HepG2 (cell line): ENCODE data around the gene WSB1. TPM values are rescaled to one million over a fixed set of nuclear protein-coding genes. Genes with fewer than 3 reads are reported as not detected.
A peak's percentile ranks its signal among the peaks of the same experiment; 100 is the strongest.

Source experiments
- ATAC-seq: fragments of 200-7000 bp; cut with Tn5 transposase; 3 replicates; pipeline ENCODE4 v1.9.1; 2020; ENCODE audit warnings: mild to moderate bottlenecking, moderate library complexity
- BruUV-seq: library from RNA; stranded (reverse); fragments of 400-500 nt; replicated peaks from 2 replicates; lab custom pipeline; 2021; lab: Mats Ljungman, UMichigan
- CTCF ChIA-PET: fragments of 300-600 bp; formaldehyde crosslinking; extraction: SDS; loops from one replicate; lab custom pipeline; 2021; ENCODE audit warnings: low total read pairs, inconsistent platforms, low intra/inter-chr PET ratio; lab: Yijun Ruan, JAX
- POLR2A ChIA-PET: fragments of 350-600 bp; sonication (Branson Sonifier 250); formaldehyde crosslinking; loops from one replicate; lab custom pipeline; 2020; ENCODE audit warnings: antibody characterized with exemption, inconsistent platforms; lab: Yijun Ruan, JAX
- DNase-seq: peaks from one replicate; pipeline ENCODE4 v3.0.0-alpha.2; 2015; ENCODE audit warnings: low spot score
- FAIRE-seq: peaks from 3 replicates; lab custom pipeline; 2011; peaks lifted over from hg19 to GRCh38; lab: Jason Lieb, UNC
- H2AFZ ChIP-seq: one replicate; pipeline ENCODE4 v1.6.1; 2011; ENCODE audit warnings: low read length, inconsistent platforms
- H3K27ac ChIP-seq: fragments of 300-600 bp; 3 replicates; pipeline ENCODE4 v1.8.0; 2011; ENCODE audit warnings: mixed run types, mild to moderate bottlenecking, mixed read lengths, low read length, inconsistent platforms; ENCODE audit not compliant: insufficient read depth; ENCODE audit errors: extremely low read length
- H3K27me3 ChIP-seq, 2 experiments: fragments of 200-600 bp in 1 of 2; 2 replicates in 1 of 2; 3 replicates in 1 of 2; pipeline versions ENCODE4 v1.6.0 to v1.8.0; 2011; ENCODE audit warnings: low read length in 2 of 2, mild to moderate bottlenecking in 2 of 2, moderate library complexity in 2 of 2, inconsistent platforms in 1 of 2; ENCODE audit not compliant: insufficient read depth in 2 of 2, control insufficient read depth in 1 of 2
- H3K36me3 ChIP-seq, 2 experiments: fragments of 200-600 bp in 1 of 2; replicated peaks in 1 of 2; 2 replicates in 1 of 2; 3 replicates in 1 of 2; pipeline versions ENCODE4 v1.5.1 to v1.8.0; 2011; ENCODE audit warnings: low read length in 2 of 2, inconsistent platforms in 1 of 2; ENCODE audit not compliant: insufficient read depth in 2 of 2, control insufficient read depth in 1 of 2
- H3K4me1 ChIP-seq: 2 replicates; pipeline ENCODE4 v1.5.1; 2012; ENCODE audit warnings: low read length, inconsistent platforms; ENCODE audit not compliant: insufficient read depth
- H3K4me2 ChIP-seq: 2 replicates; pipeline ENCODE4 v1.6.0; 2011; ENCODE audit warnings: low read depth, low read length, inconsistent platforms
- H3K4me3 ChIP-seq, 3 experiments: fragments of 200-600 bp in 1 of 3; sonication (generic), shearing (Covaris generic) in 1 of 3; replicated peaks in 1 of 3; 2 replicates each; pipeline ENCODE4 v1.5.1; 2011 to 2016; ENCODE audit warnings: low read length in 3 of 3, inconsistent platforms in 2 of 3, low read depth in 2 of 3, mild to moderate bottlenecking in 2 of 3, control low read depth in 1 of 3, mixed read lengths in 1 of 3; ENCODE audit not compliant: insufficient read depth in 1 of 3
- H3K79me2 ChIP-seq: one replicate; pipeline ENCODE4 v1.6.1; 2011; ENCODE audit warnings: low read length, inconsistent platforms; ENCODE audit not compliant: insufficient read depth
- H3K9ac ChIP-seq: 2 replicates; pipeline ENCODE4 v1.6.0; 2011; ENCODE audit warnings: mild to moderate bottlenecking, low read depth, low read length, inconsistent platforms; ENCODE audit not compliant: insufficient read depth
- H3K9me3 ChIP-seq: 2 replicates; pipeline ENCODE4 v1.5.1; 2012; ENCODE audit warnings: mild to moderate bottlenecking, low read length
- H4K20me1 ChIP-seq: 2 replicates; pipeline ENCODE4 v1.6.0; 2011; ENCODE audit warnings: inconsistent platforms, mild to moderate bottlenecking, low read length, moderate library complexity; ENCODE audit not compliant: insufficient read depth
- FOXA1 ChIP-seq, 2 experiments: fragments of 450-650 bp in 1 of 2; sonication (generic) in 1 of 2; formaldehyde crosslinking in 1 of 2; IDR thresholded peaks; 2 replicates each; pipeline versions ENCODE4 v1.4.0 to v1.6.1; 2016 to 2020; ENCODE audit warnings: missing genetic modification reagents in 1 of 2
- GATAD2A ChIP-seq: IDR thresholded peaks from 2 replicates; pipeline ENCODE4 v1.6.1; 2016
- MED1 ChIP-seq: sonication (generic); formaldehyde crosslinking; IDR thresholded peaks from 2 replicates; pipeline ENCODE4 v1.4.0; 2020; ENCODE audit warnings: missing genetic modification reagents
- POLR2AphosphoS2 ChIP-seq: IDR thresholded peaks from 2 replicates; pipeline ENCODE4 v1.6.1; 2011; ENCODE audit warnings: low read depth, low read length, improper control_type of control experiment
- SOX13 ChIP-seq, 3 experiments: fragments of 450-650 bp in 1 of 3; sonication (generic) in 1 of 3; formaldehyde crosslinking in 1 of 3; IDR thresholded peaks in 2 of 3; conservative IDR thresholded peaks in 1 of 3; 2 replicates each; pipeline versions ENCODE4 v1.5.0 to v1.6.1; 2016 to 2020; ENCODE audit warnings: antibody characterized with exemption in 1 of 3, mild to moderate bottlenecking in 1 of 3, missing compliant biosample characterization in 1 of 3, missing genetic modification reagents in 1 of 3, moderate library complexity in 1 of 3
- SOX5 ChIP-seq: IDR thresholded peaks from 2 replicates; pipeline ENCODE4 v1.6.1; 2016; ENCODE audit warnings: borderline replicate concordance
- TFE3 ChIP-seq: IDR thresholded peaks from 2 replicates; pipeline ENCODE4 v1.6.1; 2016
- ZKSCAN1 ChIP-seq: fragments of 150-350 bp; IDR thresholded peaks from 2 replicates; pipeline ENCODE4 v1.6.1; 2014; ENCODE audit warnings: low read length
- ZNF350 ChIP-seq: sonication (generic); formaldehyde crosslinking; IDR thresholded peaks from 2 replicates; pipeline ENCODE4 v1.4.0; 2020; ENCODE audit warnings: mild to moderate bottlenecking, low read depth, missing genetic modification reagents, borderline replicate concordance
- ZNF710 ChIP-seq: sonication (generic); formaldehyde crosslinking; IDR thresholded peaks from 2 replicates; pipeline ENCODE4 v1.5.0; 2020; ENCODE audit warnings: mild to moderate bottlenecking, missing genetic modification reagents, borderline replicate concordance
- ZNF772 ChIP-seq: sonication (generic); formaldehyde crosslinking; IDR thresholded peaks from 2 replicates; pipeline ENCODE4 v1.5.0; 2020; ENCODE audit warnings: mild to moderate bottlenecking, missing genetic modification reagents
- WGBS: methylation state at CpG from one replicate; pipeline ENCODE4 v1.1.6; 2017; ENCODE audit warnings: low lambda C conversion rate; 5-methylcytosine and 5-hydroxymethylcytosine counted together
- in situ Hi-C: cut with HindIII; loops from 2 replicates; pipeline ENCODE4 v1.10.0; 2017; ENCODE audit warnings: low pct_unique_long_range_greater_than_20kb; ENCODE audit not compliant: extremely low pct_ligation_motif_present
- intact Hi-C: fragments of 100-400 bp; cut with micrococcal nuclease; formaldehyde crosslinking; loops from one replicate; pipeline ENCODE4 v1.10.0; 2022; ENCODE audit not compliant: unreplicated experiment
- polyA plus RNA-seq, 8 experiments: library from polyadenylated mRNA; depleted of rRNA in 3 of 8; stranded (reverse) in 7 of 8; unstranded in 1 of 8; fragments of >200 nt; fragmentation: Illumina TruSeq in 4 of 8; extraction: Trizol in 4 of 8; gene quantifications; 2 replicates each; pipeline versions ENCODE4 v1.2.1 to v1.2.3, GENCODE V29; 2011 to 2016; ENCODE audit warnings: low read depth in 4 of 8, missing spikeins in 1 of 8, mixed read lengths in 1 of 8; ENCODE audit not compliant: insufficient read depth in 1 of 8
- total RNA-seq, 5 experiments: library from RNA; depleted of rRNA; stranded (reverse); fragments of >200 nt; fragmentation: Illumina TruSeq; extraction: Trizol; gene quantifications; 2 replicates each; pipeline ENCODE4 v1.2.3, GENCODE V29; 2016; ENCODE audit warnings: low read depth in 1 of 5
- TF ChIP-seq, protein P1 (sequence below): sonication (generic); formaldehyde crosslinking; conservative IDR thresholded peaks from 2 replicates; pipeline ENCODE4 v1.4.0; 2020; ENCODE audit warnings: missing genetic modification reagents
- TF ChIP-seq, protein P2 (sequence below): sonication (generic); formaldehyde crosslinking; IDR thresholded peaks from 2 replicates; pipeline ENCODE4 v1.4.0; 2020; ENCODE audit warnings: missing genetic modification reagents, mild to moderate bottlenecking, borderline replicate concordance

WSB1 gene
- total and polyA plus RNA-seq, 2 of the 13 experiments (the other 11 are each of a cell fraction or from before 2014, with no cell fraction given), result 81.3 to 294 TPM

- 17% methylated on average over 5 of the region's 5 CpGs for WGBS
- Histone ChIP-seq H3K4me2 (peak overlapping the region; percentile 45), H3K9me3 (no peaks in the 10 kb centered on the region), H3K4me1 (peaks cover 27% of the 10 kb centered on the region), H3K79me2 (no peaks in the 10 kb centered on the region), H3K27ac (no peak overlapping the region), H3K27me3 (peaks cover 0 to 2% of the 10 kb centered on the region in 2 experiments; a peak in 1 of 5 replicates), H3K9ac (peak overlapping the region; percentile 40; the same call in 1 of the 2 replicates), H3K36me3 (no peaks in the 10 kb centered on the region), H4K20me1 (no peaks in the 10 kb centered on the region), H2AFZ (peak overlapping the region; percentile 38), H3K4me3 (peak overlapping the region in 1 of 3 experiments; percentile 6; a peak in 2 of 6 replicates)
- ATAC-seq (peak; percentile 44; the same call in 2 of the 3 replicates), DNase-seq (peak; percentile 72), FAIRE-seq (no peak)
- in situ Hi-C loops (no loop called here), intact Hi-C loops (loop anchor here (1.0 to 2.0 kb wide), 2 partner anchors 9 to 76 kb away; no protein-coding TSS in a partner anchor)
- CTCF ChIA-PET, result no interaction called here
- POLR2A ChIA-PET, result interaction anchor here (1.2 kb wide), 1 partner anchor 8 kb away, joined by 4 read pairs; no protein-coding TSS in a partner anchor
- TF ChIP-seq GATAD2A (peak; percentile 59; the same call in 1 of the 2 replicates), ZNF710 (no peak), ZNF772 (CRISPR knock-in tag) (no peak), POLR2AphosphoS2 (no peak), MED1 (CRISPR knock-in tag) (0 out of 2 replicates have a peak, but pooled peaks have one; percentile 21), SOX13 (IDR thresholded peaks at IDR 0.05) (no peak), SOX13 (CRISPR knock-in tag; conservative IDR thresholded peaks at IDR 0.05 in 1 of 2, IDR thresholded peaks at IDR 0.05 in 1 of 2) (peak in 1 of 2 experiments; percentile 57; a peak in 1 of 4 replicates), ZNF350 (CRISPR knock-in tag) (no peak), ZKSCAN1 (peak; percentile 61; the same call in 1 of the 2 replicates), TFE3 (CRISPR knock-in tag) (0 out of 2 replicates have a peak, but pooled peaks have one; percentile 17), FOXA1 (IDR thresholded peaks at IDR 0.05) (no peak), FOXA1 (CRISPR knock-in tag; IDR thresholded peaks at IDR 0.05) (0 out of 2 replicates have a peak, but pooled peaks have one; percentile 6), SOX5 (peak; percentile 29; the same call in 1 of the 2 replicates)
- TF ChIP-seq, protein P1, sequence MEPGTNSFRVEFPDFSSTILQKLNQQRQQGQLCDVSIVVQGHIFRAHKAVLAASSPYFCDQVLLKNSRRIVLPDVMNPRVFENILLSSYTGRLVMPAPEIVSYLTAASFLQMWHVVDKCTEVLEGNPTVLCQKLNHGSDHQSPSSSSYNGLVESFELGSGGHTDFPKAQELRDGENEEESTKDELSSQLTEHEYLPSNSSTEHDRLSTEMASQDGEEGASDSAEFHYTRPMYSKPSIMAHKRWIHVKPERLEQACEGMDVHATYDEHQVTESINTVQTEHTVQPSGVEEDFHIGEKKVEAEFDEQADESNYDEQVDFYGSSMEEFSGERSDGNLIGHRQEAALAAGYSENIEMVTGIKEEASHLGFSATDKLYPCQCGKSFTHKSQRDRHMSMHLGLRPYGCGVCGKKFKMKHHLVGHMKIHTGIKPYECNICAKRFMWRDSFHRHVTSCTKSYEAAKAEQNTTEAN, result no peak
- TF ChIP-seq, protein P2, sequence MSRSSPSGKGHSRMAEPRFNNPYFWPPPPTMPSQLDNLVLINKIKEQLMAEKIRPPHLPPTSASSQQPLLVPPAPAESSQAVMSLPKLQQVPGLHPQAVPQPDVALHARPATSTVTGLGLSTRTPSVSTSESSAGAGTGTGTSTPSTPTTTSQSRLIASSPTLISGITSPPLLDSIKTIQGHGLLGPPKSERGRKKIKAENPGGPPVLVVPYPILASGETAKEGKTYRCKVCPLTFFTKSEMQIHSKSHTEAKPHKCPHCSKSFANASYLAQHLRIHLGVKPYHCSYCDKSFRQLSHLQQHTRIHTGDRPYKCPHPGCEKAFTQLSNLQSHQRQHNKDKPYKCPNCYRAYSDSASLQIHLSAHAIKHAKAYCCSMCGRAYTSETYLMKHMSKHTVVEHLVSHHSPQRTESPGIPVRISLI, result peak; percentile 86
- BruUV-seq, result no TSS peak
Observed at GRCh38 chr17:27256225-27257030, 37.5 kb upstream of the WSB1 start.
